Measurements from ENCODE around the gene PAM16. TPM values are rescaled to one million over a fixed set of nuclear protein-coding genes. Genes with fewer than 3 reads are reported as not detected.
"Not testable (repeated sequence)": the region's sequence is repeated elsewhere in the genome, so short reads cannot be mapped to it uniquely, and the experiment has no call there.

PAM16 gene
- 10 to 100 TPM; 47.5 to 49.4 TPM for total RNA-seq

DNA sequence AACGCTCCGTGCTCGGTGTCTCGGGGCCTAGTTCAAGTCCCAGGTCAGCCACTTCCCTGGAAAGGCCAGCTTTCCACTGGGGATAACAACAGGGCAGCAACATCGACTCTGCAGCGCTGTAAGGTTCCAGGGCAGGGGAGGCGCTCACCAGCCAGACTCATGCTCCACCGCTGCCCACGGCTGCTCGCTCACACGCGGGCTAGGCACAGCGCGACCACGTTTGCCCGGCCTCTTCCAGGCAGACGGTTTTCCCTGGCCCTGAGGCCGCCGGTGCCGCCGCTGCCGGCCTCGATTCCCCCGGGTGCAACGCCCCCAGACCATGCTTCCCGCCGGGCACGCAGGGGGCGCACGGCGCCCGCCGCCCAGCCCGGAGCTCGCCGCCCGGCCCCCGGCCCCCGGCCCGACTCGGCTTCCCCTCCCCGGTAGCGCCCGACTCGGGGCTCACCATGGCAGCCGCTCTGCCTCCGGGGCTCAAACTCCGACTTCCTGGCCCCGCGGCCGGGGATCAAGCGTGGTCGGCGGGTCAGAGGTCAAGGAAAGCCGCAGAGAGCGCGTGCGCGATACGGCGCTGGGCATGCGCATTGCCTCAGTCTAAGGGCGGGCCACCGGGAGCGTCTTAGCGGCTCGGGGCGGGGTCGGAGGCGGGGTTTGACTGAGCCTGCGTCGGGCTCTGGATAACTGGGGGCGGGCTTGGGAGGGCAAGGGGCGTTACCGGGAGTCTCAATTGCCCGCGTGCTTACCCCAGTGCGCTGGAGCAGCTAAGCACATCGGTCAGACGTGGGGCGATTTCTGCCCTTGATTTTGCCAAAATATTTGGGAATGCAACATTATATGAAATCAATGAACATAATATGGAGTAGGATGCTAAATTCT lies at the start of gene PAM16:
PAM16 (minus strand) TSS at position 535 of the 873 bp plus-strand sequence; CDS start at position 448, 87 bp downstream.
- Mint-ChIP-seq H3K4me1 (peaks cover 23% of the 10 kb centered on the region), H3K36me3 (peaks cover 9% of the 10 kb centered on the region), H3K27ac (peak within 1 kb of the TSS; percentile 87), H3K9me3 (ENCODE audit: low read depth) (no peaks in the 10 kb centered on the region), H3K4me3 (peak within 1 kb of the TSS; percentile 84), H3K27me3 (no peaks in the 10 kb centered on the region)
- peak; percentile 95 for ATAC-seq
- peak; percentile 98 for DNase-seq
- CTCF ChIA-PET: interaction anchor here (0.6 to 3.5 kb wide), 14 partner anchors 9 to 273 kb away, joined by 3 to 21 read pairs (median 4); partner anchors contain the start of gene TFAP4

DNA sequence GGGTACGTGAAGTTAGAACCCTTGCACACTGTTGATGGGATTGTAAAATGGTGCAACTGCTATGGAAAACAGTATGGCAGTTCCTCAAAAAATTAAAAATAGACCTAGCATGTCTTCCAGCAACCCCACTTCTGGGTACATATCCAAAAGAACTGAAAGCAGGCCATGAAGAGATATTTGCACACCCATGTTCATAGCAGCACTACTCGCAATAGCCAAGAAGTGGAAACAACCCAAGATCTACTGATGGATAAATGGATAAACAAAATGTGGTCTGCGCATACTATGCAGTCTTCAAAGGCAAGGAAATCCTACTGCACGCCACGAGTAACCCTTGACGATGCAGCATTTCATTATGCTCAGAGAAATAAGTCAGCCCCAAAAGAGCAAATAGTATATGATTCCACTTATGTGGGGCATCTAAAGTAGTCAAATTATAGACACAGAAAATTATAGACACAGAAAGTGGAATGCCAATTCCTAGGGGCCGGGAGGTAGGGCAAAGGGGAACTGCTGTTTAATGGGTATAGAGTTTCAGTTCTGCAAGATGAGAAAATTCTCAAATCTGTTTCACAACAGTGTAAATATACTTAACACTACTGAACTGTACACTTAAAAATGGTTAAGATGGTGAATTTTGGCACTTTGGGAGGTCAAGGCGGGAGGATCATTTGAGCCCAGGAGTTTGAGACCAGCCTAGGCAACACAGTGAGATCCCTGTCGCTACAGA lies 48.0 kb upstream of the PAM16 start:
- no peak for ATAC-seq
- Mint-ChIP-seq H3K4me3 (no peak overlapping the region), H3K9me3 (ENCODE audit: low read depth) (no peaks in the 10 kb centered on the region), H3K4me1 (peaks cover 5% of the 10 kb centered on the region), H3K27ac (no peak overlapping the region), H3K36me3 (peaks cover 40% of the 10 kb centered on the region), H3K27me3 (no peaks in the 10 kb centered on the region)
- no peak for DNase-seq
- CTCF ChIA-PET: interaction anchor here (0.8 to 1.2 kb wide), 2 partner anchors 29 to 69 kb away, joined by 3 to 4 read pairs; no protein-coding TSS in a partner anchor

DNA sequence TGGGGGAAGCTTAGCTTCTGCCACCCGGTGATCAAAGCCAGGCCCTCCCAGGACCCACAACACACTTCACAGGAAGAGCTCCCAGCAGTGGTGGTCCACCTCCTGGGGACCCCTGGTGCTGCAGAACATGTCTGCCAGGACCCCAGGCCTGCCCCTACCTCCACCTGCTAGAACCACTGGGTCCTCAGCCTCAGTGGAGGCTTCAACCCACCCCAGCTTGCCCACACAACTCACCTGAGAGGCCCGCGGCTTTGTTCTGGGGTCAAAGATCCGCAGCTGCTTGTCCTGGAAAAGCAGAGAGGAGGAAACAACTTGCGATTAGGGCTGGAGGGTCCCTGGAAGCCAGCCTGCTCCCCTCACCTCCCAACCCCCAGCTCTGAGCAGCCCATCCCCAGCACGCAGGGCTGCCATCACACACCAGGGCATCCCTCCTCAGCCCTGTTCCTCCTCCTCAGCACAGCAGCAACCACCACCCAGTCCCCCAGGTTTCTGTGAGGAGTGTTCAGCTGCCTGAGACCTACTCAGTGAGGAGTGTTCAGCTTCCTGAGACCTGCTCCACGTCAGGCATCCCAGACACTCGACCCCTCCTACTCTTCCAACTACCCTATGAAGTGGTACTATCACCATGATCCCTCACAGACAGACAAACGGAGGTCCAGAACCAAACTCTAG lies 44.1 kb upstream of the PAM16 start:
- no peak for ATAC-seq
- no peak overlapping the region for H3K4me3 Mint-ChIP-seq

DNA sequence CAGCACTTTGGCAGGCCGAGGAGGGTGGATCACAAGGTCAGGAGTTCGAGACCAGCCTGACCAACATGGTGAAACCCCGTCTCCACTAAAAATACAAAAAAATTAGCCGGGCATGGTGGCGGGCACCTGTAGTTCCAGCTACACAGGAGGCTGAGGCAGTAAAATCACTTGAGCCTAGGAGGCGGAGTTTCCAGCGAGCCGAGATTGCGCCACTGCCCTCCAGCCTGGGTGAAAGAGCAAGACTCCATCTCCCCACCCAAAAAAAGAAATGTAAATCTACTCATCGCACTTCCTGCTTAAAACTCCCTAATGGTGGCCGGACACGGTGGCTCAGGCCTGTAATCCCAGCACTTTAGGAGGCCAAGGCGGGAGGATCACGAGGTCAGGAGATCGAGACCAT lies 42.7 kb upstream of the PAM16 start:
- H3K9me3 Mint-ChIP-seq (ENCODE audit: low read depth); H3K4me1 Mint-ChIP-seq; H3K27ac Mint-ChIP-seq; H3K4me3 Mint-ChIP-seq; H3K27me3 Mint-ChIP-seq; DNase-seq; ATAC-seq: not testable (repeated sequence)
- CTCF ChIA-PET: interaction anchor here (2.6 kb wide), 1 partner anchor 9 kb away, joined by 10 read pairs; no protein-coding TSS in a partner anchor
- H3K36me3 Mint-ChIP-seq: peaks cover 22% of the 10 kb centered on the region

More for the DNA sequence above, 44.1 kb upstream of the PAM16 start:
- Mint-ChIP-seq H3K27me3 (no peaks in the 10 kb centered on the region), H3K9me3 (ENCODE audit: low read depth) (no peaks in the 10 kb centered on the region), H3K36me3 (peaks cover 30% of the 10 kb centered on the region), H3K4me1 (peaks cover 3% of the 10 kb centered on the region), H3K27ac (no peak overlapping the region)
- no peak for DNase-seq
- CTCF ChIA-PET: interaction anchor here (1.2 to 1.6 kb wide), 2 partner anchors 8 to 10 kb away, joined by 3 to 6 read pairs; no protein-coding TSS in a partner anchor

DNA sequence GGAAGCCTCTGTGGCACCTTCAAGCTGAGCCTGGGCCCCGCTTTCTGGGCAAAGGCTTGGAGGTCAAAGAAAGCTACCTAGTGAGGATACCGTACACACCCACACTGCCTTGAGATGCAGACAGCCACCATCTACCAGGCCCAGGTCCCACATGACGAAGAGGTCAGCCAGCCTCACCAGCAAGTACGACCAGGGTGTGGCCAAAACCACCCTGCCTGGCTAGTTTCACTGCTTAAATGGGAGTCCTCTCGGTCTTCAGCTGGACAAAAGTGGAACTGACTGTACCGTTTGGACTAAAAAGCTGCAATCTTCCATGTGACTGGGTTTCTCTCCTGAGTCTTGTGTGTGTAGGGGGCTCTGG lies 42.1 kb upstream of the PAM16 start:
- H3K9me3 Mint-ChIP-seq (ENCODE audit: low read depth): no peaks in the 10 kb centered on the region
- no peaks in the 10 kb centered on the region for H3K27me3 Mint-ChIP-seq
- no peak for DNase-seq
- H3K36me3 Mint-ChIP-seq: peaks cover 22% of the 10 kb centered on the region
- H3K4me3 Mint-ChIP-seq: no peak overlapping the region
- no peak overlapping the region for H3K27ac Mint-ChIP-seq
- CTCF ChIA-PET: interaction anchor here (2.6 kb wide), 1 partner anchor 9 kb away, joined by 10 read pairs; no protein-coding TSS in a partner anchor
- ATAC-seq: no peak
- peaks cover 3% of the 10 kb centered on the region for H3K4me1 Mint-ChIP-seq

DNA sequence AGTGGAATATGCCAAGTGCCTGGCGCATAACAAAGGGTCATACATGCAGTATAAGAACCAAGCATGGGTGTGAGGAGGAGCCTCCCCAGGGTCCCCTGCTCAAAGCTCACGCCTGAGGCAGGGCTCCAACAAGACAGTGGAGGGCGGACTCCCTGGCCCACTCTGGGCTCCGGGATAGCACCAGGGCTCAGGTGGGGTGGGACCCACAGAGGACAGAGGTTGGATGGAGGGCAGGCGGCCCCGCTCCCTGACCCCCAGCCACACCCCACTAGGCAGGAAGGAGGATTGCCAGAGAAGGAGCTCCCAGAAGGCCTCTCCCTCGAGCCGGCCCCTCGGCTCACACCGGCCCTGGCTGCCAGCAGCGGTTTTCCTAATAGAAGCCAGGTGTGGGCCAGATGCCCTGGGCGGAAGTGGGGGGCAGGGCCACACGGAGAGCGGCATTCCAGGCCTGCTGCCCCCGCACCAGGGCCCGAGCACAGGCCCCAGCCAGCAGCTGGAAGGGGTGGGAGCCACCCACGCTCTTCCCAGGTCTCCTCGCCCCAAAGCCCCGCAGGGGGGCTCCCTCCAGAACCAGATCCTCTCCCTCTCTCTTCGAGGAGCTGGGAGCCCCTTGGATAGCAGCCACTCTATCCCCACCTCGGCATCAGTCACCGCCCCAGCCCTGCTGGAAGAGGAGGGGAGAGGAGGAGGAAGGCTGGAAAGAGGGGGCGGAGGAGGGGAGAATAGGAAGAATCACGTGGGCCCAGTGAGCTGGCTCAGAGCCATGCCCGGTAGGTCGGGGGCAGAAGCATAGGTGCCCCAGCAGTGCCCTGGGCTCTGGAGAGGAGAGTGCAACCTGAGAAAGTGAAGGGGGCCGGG lies 41.5 kb upstream of the PAM16 start:
- H3K9me3 Mint-ChIP-seq (ENCODE audit: low read depth): no peaks in the 10 kb centered on the region
- ATAC-seq (no peak), DNase-seq (no peak)
- no peak overlapping the region for H3K4me3 Mint-ChIP-seq
- H3K4me1 Mint-ChIP-seq: peaks cover 3% of the 10 kb centered on the region
- no peaks in the 10 kb centered on the region for H3K27me3 Mint-ChIP-seq
- H3K27ac Mint-ChIP-seq: no peak overlapping the region
- peaks cover 22% of the 10 kb centered on the region for H3K36me3 Mint-ChIP-seq
- CTCF ChIA-PET: interaction anchor here (2.6 kb wide), 1 partner anchor 10 kb away, joined by 10 read pairs; no protein-coding TSS in a partner anchor

DNA sequence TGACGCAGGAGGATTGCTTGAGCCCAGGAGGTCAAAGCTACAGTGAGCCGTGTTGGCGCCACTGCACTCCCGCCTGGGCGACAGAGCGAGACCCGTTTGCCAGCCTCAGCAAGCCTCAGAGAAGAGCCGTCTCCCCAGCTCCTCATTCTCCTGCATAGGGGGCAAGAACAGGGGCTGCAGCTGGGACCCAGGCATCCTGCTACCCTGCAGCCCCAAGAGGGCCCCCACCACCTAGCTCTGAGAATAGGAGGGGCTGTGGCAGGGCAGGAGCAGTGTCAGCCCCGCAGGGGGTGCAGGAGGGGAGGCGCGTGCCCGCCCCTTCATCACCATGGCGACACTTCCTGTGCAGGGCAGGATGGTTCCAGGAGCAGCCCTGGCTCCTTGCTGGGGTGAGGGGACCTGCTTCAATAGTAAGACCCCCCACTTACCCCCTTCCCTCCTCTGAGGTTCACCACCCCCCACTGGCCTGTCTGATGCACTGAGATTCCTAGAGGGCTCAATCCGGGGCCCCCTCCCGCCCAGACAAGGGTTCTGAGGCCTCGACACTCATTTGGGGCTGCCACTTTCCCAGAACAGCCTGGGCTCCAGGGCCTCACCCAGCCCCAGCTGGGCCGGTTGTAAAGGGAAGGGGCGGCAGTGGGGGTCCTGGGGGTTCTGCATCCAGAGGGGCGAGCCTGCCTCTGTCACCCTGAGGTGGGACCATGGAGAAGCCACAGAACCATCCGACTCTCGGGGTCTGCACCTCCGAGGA lies 40.7 kb upstream of the PAM16 start:
- H3K27me3 Mint-ChIP-seq: no peaks in the 10 kb centered on the region
- CTCF ChIA-PET: interaction anchor here (2.6 to 2.9 kb wide), 2 partner anchors 11 kb away, joined by 10 to 13 read pairs; no protein-coding TSS in a partner anchor
- no peak for DNase-seq
- H3K36me3 Mint-ChIP-seq: peaks cover 20% of the 10 kb centered on the region
- H3K4me1 Mint-ChIP-seq: peaks cover 3% of the 10 kb centered on the region
- ATAC-seq: no peak
- H3K9me3 Mint-ChIP-seq (ENCODE audit: low read depth): no peaks in the 10 kb centered on the region
- no peak overlapping the region for H3K27ac Mint-ChIP-seq
- no peak overlapping the region for H3K4me3 Mint-ChIP-seq

DNA sequence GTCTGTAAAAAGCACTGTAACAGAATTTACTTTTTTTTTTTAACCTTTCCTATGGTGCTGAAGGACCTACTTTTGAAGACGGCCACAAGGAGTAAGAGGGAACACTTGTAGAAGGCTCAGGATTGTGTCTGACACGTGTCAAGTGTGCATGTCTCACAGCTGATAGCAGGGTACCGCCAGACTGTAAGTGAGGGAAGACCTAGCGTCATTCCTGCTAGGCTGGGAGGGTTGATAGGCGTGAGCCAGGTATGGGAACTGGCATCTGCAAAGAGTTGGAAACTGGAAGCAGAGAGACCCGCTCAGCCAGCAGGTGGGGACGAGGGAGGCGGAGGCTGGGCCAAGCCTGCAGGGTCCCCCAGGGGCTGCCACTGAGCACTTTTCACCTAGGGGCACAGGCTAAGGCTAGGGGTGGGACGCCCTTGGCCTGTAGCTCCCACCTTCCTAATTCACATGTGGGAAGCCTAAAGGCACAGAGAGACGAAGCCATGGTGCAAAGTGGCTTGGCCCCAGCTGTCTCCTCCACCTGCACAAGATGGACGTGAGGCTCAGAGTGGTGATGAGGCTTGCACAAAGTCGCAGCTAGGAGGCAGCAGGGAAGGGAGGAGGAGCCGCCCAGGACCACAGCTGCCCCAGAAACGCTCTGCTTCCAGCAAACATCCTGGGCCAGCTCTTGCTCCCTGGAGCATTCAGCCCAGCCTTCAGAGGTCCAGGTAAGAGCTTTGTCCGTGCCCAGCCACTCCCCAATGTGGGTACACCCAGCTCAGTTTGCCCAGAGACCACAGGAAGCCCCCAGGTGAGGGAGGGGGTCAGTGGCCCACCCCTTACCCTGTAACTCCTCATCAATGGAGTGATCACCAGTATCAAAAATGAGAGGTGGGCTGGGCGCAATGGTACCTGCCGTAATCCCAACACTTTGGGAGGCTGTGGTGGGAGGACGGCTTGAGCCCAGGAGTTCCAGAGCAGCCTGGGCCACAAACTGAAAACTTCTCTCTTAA lies 39.4 kb upstream of the PAM16 start:
- H3K27me3 Mint-ChIP-seq: no peaks in the 10 kb centered on the region
- no peak overlapping the region for H3K27ac Mint-ChIP-seq
- peaks cover 14% of the 10 kb centered on the region for H3K36me3 Mint-ChIP-seq
- no peak for DNase-seq
- ATAC-seq: no peak
- CTCF ChIA-PET: interaction anchor here (2.9 kb wide), 1 partner anchor 12 kb away, joined by 13 read pairs; no protein-coding TSS in a partner anchor
- no peak overlapping the region for H3K4me3 Mint-ChIP-seq
- no peaks in the 10 kb centered on the region for H3K9me3 Mint-ChIP-seq (ENCODE audit: low read depth)
- peaks cover 1% of the 10 kb centered on the region for H3K4me1 Mint-ChIP-seq

DNA sequence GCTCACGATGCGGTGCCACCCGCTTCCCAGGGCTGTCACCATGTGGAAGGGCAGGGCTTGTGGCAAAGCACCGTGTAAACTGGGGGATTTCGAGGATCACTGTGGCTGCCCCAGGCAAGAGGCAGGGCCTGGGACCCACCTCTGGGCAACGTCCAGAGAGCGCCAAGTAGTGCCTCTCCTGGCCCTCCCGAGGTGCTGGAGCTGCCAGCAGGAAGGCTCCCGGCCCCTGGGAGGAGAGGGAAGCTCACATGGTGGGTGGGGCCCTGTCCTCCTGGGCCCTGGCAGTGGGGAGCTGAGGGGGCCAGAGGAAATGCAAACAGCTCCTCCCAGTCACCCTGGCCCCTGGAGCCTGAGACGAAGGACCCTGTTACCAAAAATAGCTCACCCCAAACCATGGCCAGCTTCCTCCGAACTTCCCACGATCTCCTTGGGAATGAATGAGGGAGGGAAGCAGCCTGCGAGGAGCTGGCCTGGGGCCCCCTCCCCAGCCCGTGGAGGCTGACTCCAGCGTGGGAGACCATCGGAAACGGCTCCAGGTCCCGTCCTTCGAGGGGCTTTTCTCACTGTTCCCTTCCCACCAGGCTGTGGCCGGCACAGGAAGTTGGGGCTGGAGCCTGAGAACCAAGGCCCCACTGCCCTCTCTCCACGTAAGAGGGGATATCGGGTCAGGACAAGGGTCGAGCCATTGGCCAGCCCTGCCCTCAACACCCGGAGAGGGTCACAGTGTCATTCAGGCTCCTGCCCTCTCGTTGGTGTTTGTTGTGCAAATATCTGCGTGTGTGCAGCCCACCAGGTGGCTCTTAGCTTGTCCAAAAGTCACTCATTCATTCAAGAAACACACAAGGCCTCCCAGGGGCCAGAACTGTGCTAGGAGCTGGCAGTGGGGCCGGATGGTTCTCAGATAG lies 38.2 kb upstream of the PAM16 start:
- Mint-ChIP-seq H3K27me3 (no peaks in the 10 kb centered on the region), H3K9me3 (ENCODE audit: low read depth) (no peaks in the 10 kb centered on the region), H3K27ac (no peak overlapping the region), H3K4me1 (no peaks in the 10 kb centered on the region), H3K4me3 (no peak overlapping the region), H3K36me3 (peaks cover 8% of the 10 kb centered on the region)
- ATAC-seq: no peak
- CTCF ChIA-PET: interaction anchor here (2.9 kb wide), 1 partner anchor 13 kb away, joined by 13 read pairs; no protein-coding TSS in a partner anchor
- no peak for DNase-seq

DNA sequence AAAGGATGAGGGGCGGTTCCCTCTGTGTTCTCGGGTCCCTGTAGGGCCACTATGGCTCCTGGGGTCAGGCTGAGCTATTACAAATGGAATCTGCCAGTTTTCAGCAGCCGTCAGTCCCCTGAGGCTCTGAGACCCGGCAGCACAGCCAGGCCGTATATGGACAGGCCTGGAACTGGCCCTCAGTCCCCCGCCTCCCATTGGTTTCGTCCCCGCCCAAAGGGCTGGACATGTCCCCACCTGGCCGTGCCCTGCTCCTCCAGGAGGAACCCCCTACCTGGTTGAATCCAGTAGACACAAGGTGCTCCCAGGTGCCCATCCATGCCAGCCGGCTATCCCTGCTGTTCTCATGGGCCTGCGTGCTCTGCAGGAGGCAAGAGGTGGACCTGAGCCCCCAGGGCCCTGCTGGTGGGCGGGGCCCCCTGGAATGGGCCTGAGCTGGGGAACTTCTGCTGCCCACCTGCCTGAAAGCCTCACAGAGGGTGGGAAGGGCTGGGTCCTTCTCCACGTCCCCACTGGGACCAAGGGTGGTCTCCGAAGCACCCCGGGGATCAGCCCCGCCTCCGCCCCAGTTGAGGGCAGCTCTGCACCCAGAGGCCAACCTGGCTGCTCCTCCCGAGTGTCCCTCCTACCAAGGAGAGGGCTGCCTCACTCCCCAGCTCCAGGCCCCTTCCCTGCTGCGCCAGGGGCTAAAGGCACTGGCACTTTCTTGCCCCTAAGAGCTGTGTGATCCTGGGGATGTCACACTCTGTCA lies 37.3 kb upstream of the PAM16 start:
- ATAC-seq: no peak
- no peaks in the 10 kb centered on the region for H3K9me3 Mint-ChIP-seq (ENCODE audit: low read depth)
- H3K4me1 Mint-ChIP-seq: no peaks in the 10 kb centered on the region
- no peak overlapping the region for H3K27ac Mint-ChIP-seq
- DNase-seq: no peak
- H3K27me3 Mint-ChIP-seq: no peaks in the 10 kb centered on the region
- no peak overlapping the region for H3K4me3 Mint-ChIP-seq
- peaks cover 8% of the 10 kb centered on the region for H3K36me3 Mint-ChIP-seq
- CTCF ChIA-PET: interaction anchor here (2.9 kb wide), 1 partner anchor 14 kb away, joined by 13 read pairs; no protein-coding TSS in a partner anchor
